IMR-90 (cell line): ENCODE results near the gene MYLK4. TPM values are rescaled to one million over a fixed set of nuclear protein-coding genes. Genes with fewer than 3 reads are reported as not detected.

Experiments
- ATAC-seq: fragments of 200-7000 bp; cut with Tn5 transposase; 2 replicates; pipeline ENCODE4 v1.9.1; 2020; ENCODE audit warnings: low read depth, mild to moderate bottlenecking, moderate library complexity
- BruUV-seq: library from RNA; stranded (reverse); fragments of 400-500 nt; replicated peaks from 2 replicates; lab custom pipeline; 2021; lab: Mats Ljungman, UMichigan
- CTCF ChIA-PET: fragments of 300-600 bp; formaldehyde crosslinking; extraction: SDS; loops from one replicate; lab custom pipeline; 2021; ENCODE audit warnings: antibody characterized with exemption; lab: Yijun Ruan, JAX
- POLR2A ChIA-PET: fragments of 300-600 bp; sonication (Branson Sonifier 250); formaldehyde crosslinking; loops from one replicate; lab custom pipeline; 2022; ENCODE audit warnings: antibody characterized with exemption; ENCODE audit not compliant: unreplicated experiment; lab: Charles Lee
- DNase-seq: peaks from one replicate; pipeline ENCODE4 v3.0.0; 2013
- H2AFZ ChIP-seq: replicated peaks from 2 replicates; pipeline ENCODE3; 2013; ENCODE audit warnings: low read length, mild to moderate bottlenecking; ENCODE audit not compliant: poor library complexity
- H2AK5ac ChIP-seq: 2 replicates; pipeline ENCODE4 v1.6.1; 2013; ENCODE audit warnings: low read depth, low read length, inconsistent platforms
- H2AK9ac ChIP-seq: replicated peaks from 2 replicates; pipeline ENCODE3; 2013; ENCODE audit warnings: mild to moderate bottlenecking, low read depth, low read length, moderate library complexity; ENCODE audit not compliant: poor library complexity
- H2BK120ac ChIP-seq: 2 replicates; pipeline ENCODE4 v1.6.1; 2013; ENCODE audit warnings: low read depth, low read length, inconsistent platforms
- H2BK15ac ChIP-seq: 3 replicates; pipeline ENCODE4 v1.6.1; 2013; ENCODE audit warnings: low read depth, low read length, inconsistent platforms
- H2BK20ac ChIP-seq: 2 replicates; pipeline ENCODE4 v1.6.1; 2013; ENCODE audit warnings: low read depth, mild to moderate bottlenecking, inconsistent platforms, low read length, moderate library complexity
- H2BK5ac ChIP-seq: 2 replicates; pipeline ENCODE4 v1.6.1; 2013; ENCODE audit warnings: mild to moderate bottlenecking, low read depth, low read length, inconsistent platforms; ENCODE audit not compliant: poor library complexity, severe bottlenecking
- H3K14ac ChIP-seq: replicated peaks from 2 replicates; pipeline ENCODE4 v1.6.1; 2013; ENCODE audit warnings: low read depth, low read length, inconsistent platforms
- H3K18ac ChIP-seq: 2 replicates; pipeline ENCODE4 v1.6.1; 2013; ENCODE audit warnings: low read depth, low read length, control low read depth
- H3K23ac ChIP-seq: 2 replicates; pipeline ENCODE4 v1.6.1; 2013; ENCODE audit warnings: low read depth, low read length, inconsistent platforms
- H3K27ac ChIP-seq: 2 replicates; pipeline ENCODE4 v1.5.1; 2013; ENCODE audit warnings: mild to moderate bottlenecking, control low read depth, low read length; ENCODE audit not compliant: insufficient read depth
- H3K27me3 ChIP-seq: 2 replicates; pipeline ENCODE4 v1.6.1; 2013; ENCODE audit warnings: low read length; ENCODE audit not compliant: control insufficient read depth, insufficient read depth
- H3K36me3 ChIP-seq: 2 replicates; pipeline ENCODE4 v1.6.1; 2013; ENCODE audit warnings: low read length, mixed read lengths; ENCODE audit not compliant: control insufficient read depth, insufficient read depth
- H3K4ac ChIP-seq: 2 replicates; pipeline ENCODE4 v1.6.1; 2013; ENCODE audit warnings: low read depth, low read length, inconsistent platforms
- H3K4me1 ChIP-seq: 2 replicates; pipeline ENCODE4 v1.6.1; 2013; ENCODE audit warnings: low read length, mixed read lengths; ENCODE audit not compliant: control insufficient read depth, insufficient read depth
- H3K4me2 ChIP-seq: 2 replicates; pipeline ENCODE4 v1.6.1; 2013; ENCODE audit warnings: low read depth, mild to moderate bottlenecking, control low read depth, low read length, moderate library complexity
- H3K4me3 ChIP-seq: 2 replicates; pipeline ENCODE4 v1.5.1; 2013; ENCODE audit warnings: low read depth, mild to moderate bottlenecking, control low read depth, low read length, moderate library complexity; ENCODE audit not compliant: insufficient read depth
- H3K56ac ChIP-seq: 2 replicates; pipeline ENCODE4 v1.6.1; 2013; ENCODE audit warnings: low read length, inconsistent platforms; ENCODE audit not compliant: insufficient read depth; ENCODE audit errors: extremely low read depth
- H3K79me1 ChIP-seq, 2 experiments: 2 replicates each; pipeline ENCODE4 v1.6.1; 2013; ENCODE audit warnings: low read length in 2 of 2, inconsistent platforms in 1 of 2, low read depth in 1 of 2
- H3K9ac ChIP-seq: 2 replicates; pipeline ENCODE4 v1.6.1; 2013; ENCODE audit warnings: low read depth, low read length, control low read depth
- H3K9me1 ChIP-seq: 2 replicates; pipeline ENCODE4 v1.6.1; 2013; ENCODE audit warnings: low read length, inconsistent platforms; ENCODE audit not compliant: insufficient read depth
- H3K9me3 ChIP-seq: 2 replicates; pipeline ENCODE4 v1.6.1; 2013; ENCODE audit warnings: low read length; ENCODE audit not compliant: control insufficient read depth, insufficient read depth
- H4K20me1 ChIP-seq: 2 replicates; pipeline ENCODE4 v1.6.1; 2013; ENCODE audit warnings: low read length, inconsistent platforms; ENCODE audit not compliant: insufficient read depth
- H4K5ac ChIP-seq: 2 replicates; pipeline ENCODE4 v1.6.1; 2013; ENCODE audit warnings: mild to moderate bottlenecking, low read depth, low read length, control low read depth
- H4K8ac ChIP-seq, 2 experiments: 2 replicates each; pipeline ENCODE4 v1.6.1; 2013; ENCODE audit warnings: low read depth in 2 of 2, low read length in 2 of 2, control low read depth in 1 of 2, inconsistent platforms in 1 of 2
- H4K91ac ChIP-seq: 2 replicates; pipeline ENCODE4 v1.6.1; 2013; ENCODE audit warnings: low read depth, low read length, inconsistent platforms; ENCODE audit not compliant: insufficient read depth
- BHLHE40 ChIP-seq: fragments of 150-350 bp; IDR thresholded peaks from 2 replicates; pipeline ENCODE4 v1.6.1; 2016; ENCODE audit warnings: mild to moderate bottlenecking, low read depth, low read length
- CHD1 ChIP-seq: IDR thresholded peaks from 2 replicates; pipeline ENCODE4 v1.6.1; 2012; ENCODE audit warnings: low read depth, low read length, improper control_type of control experiment
- CTCF ChIP-seq: conservative IDR thresholded peaks from 2 replicates; pipeline ENCODE4 v1.5.1; 2012; ENCODE audit warnings: mild to moderate bottlenecking, low read depth, low read length, improper control_type of control experiment
- FOS ChIP-seq: fragments of 150-350 bp; IDR thresholded peaks from 2 replicates; pipeline ENCODE4 v1.6.1; 2016; ENCODE audit warnings: low read depth, low read length
- MAZ ChIP-seq: IDR thresholded peaks from 2 replicates; pipeline ENCODE4 v1.6.1; 2012; ENCODE audit warnings: low read depth, mild to moderate bottlenecking, low read length, improper control_type of control experiment, moderate library complexity, borderline replicate concordance
- NFE2L2 ChIP-seq: fragments of 150-350 bp; IDR thresholded peaks from 2 replicates; pipeline ENCODE4 v1.6.1; 2016; ENCODE audit warnings: low read depth, mild to moderate bottlenecking, low read length
- POLR2A ChIP-seq: IDR thresholded peaks from 2 replicates; pipeline ENCODE4 v1.6.1; 2012; ENCODE audit warnings: mild to moderate bottlenecking, low read depth, low read length
- RFX5 ChIP-seq: IDR thresholded peaks from 2 replicates; pipeline ENCODE4 v1.8.0; 2012; ENCODE audit warnings: low read depth, mild to moderate bottlenecking, low read length, moderate library complexity
- SMC3 ChIP-seq: fragments of 150-350 bp; IDR thresholded peaks from 2 replicates; pipeline ENCODE4 v1.6.1; 2016; ENCODE audit warnings: low read depth, mild to moderate bottlenecking, antibody characterized with exemption, low read length, moderate library complexity
- USF2 ChIP-seq: fragments of 150-350 bp; IDR thresholded peaks from 2 replicates; pipeline ENCODE4 v1.6.1; 2017; ENCODE audit warnings: mild to moderate bottlenecking, antibody characterized with exemption, low read length, low read depth
- WGBS, 2 experiments: methylation state at CpG; one replicate each; pipeline versions ENCODE4 v1.1.5 to v1.1.7; 2013; ENCODE audit warnings: missing lambda C conversion rate in 2 of 2; ENCODE audit not compliant: insufficient read length in 1 of 2; ENCODE audit errors: extremely low coverage in 2 of 2; 5-methylcytosine and 5-hydroxymethylcytosine counted together
- dilution Hi-C: fragments of 300-500 bp; cut with HindIII; formaldehyde crosslinking; loops from one replicate; pipeline ENCODE4 v1.14.3; 2018; ENCODE audit warnings: low sequenced_read_pairs; ENCODE audit not compliant: unreplicated experiment
- in situ Hi-C: fragments of 300-500 bp; cut with MboI; formaldehyde crosslinking; loops from 3 replicates; pipeline ENCODE4 v1.14.3; 2019; ENCODE audit warnings: low sequenced_read_pairs, inconsistent platforms, mixed read lengths
- intact Hi-C: fragments of 100-400 bp; cut with micrococcal nuclease; formaldehyde crosslinking; loops from 2 replicates; pipeline ENCODE4 v1.10.0; 2022
- polyA plus RNA-seq, 3 experiments: library from polyadenylated mRNA; depleted of rRNA; stranded (reverse); fragments of >200 nt; gene quantifications; 2 replicates each; pipeline ENCODE4 v1.2.3, GENCODE V29; 2012; ENCODE audit warnings: low replicate concordance in 1 of 3
- total RNA-seq: library from RNA; depleted of rRNA; stranded (reverse); fragments of >200 nt; gene quantifications from 2 replicates; pipeline ENCODE4 v1.2.3, GENCODE V29; 2012
- TF ChIP-seq, protein P1 (sequence below): fragments of 150-350 bp; IDR thresholded peaks from 2 replicates; pipeline ENCODE4 v1.6.1; 2016; ENCODE audit warnings: low read depth, mild to moderate bottlenecking, low read length, moderate library complexity, borderline replicate concordance

MYLK4 gene
- total and polyA plus RNA-seq, 2 of the 4 experiments (the other 2 are of a cell fraction): under 0.01 to 0.07 TPM

- Histone ChIP-seq H3K9ac (no peak overlapping the region), H3K56ac (no peak overlapping the region), H3K79me1 (no peaks in the 10 kb centered on the region), H3K27me3 (peaks cover 36% of the 10 kb centered on the region), H3K9me3 (no peaks in the 10 kb centered on the region), H3K4ac (no peak overlapping the region), H3K4me2 (no peak overlapping the region), H2AK9ac (no peak overlapping the region), H2AFZ (peak overlapping the region; percentile 36), H3K27ac (no peak overlapping the region), H3K36me3 (no peaks in the 10 kb centered on the region), H2BK20ac (no peak overlapping the region), H4K8ac (no peak overlapping the region), H3K23ac (no peak overlapping the region), H2BK5ac (no peak overlapping the region), H3K18ac (no peak overlapping the region), H3K14ac (no peak overlapping the region), H3K4me3 (no peak overlapping the region), H4K91ac (no peak overlapping the region), H3K4me1 (no peaks in the 10 kb centered on the region), H2AK5ac (no peak overlapping the region), H4K5ac (no peak overlapping the region), H2BK15ac (no peak overlapping the region), H4K20me1 (no peaks in the 10 kb centered on the region), H2BK120ac (no peak overlapping the region), H3K9me1 (0 out of 2 replicates have a peak, but pooled peaks cover 3% of the 10 kb centered on the region)
- ATAC-seq: no peak
- dilution Hi-C loops: no loop called here
- BruUV-seq: no TSS peak
- in situ Hi-C loops: loop anchor here (25.0 kb wide), 1 partner anchor 529 kb away; no protein-coding TSS in a partner anchor
- DNase-seq: no peak
- intact Hi-C loops: no loop called here
- TF ChIP-seq, protein P1, sequence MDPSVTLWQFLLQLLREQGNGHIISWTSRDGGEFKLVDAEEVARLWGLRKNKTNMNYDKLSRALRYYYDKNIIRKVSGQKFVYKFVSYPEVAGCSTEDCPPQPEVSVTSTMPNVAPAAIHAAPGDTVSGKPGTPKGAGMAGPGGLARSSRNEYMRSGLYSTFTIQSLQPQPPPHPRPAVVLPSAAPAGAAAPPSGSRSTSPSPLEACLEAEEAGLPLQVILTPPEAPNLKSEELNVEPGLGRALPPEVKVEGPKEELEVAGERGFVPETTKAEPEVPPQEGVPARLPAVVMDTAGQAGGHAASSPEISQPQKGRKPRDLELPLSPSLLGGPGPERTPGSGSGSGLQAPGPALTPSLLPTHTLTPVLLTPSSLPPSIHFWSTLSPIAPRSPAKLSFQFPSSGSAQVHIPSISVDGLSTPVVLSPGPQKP: no peak
- TF ChIP-seq USF2 (no peak), CTCF (no peak), MAZ (no peak), BHLHE40 (no peak), CHD1 (no peak), SMC3 (no peak), NFE2L2 (no peak), FOS (no peak), RFX5 (no peak), POLR2A (no peak)
- POLR2A ChIA-PET: no interaction called here
- WGBS, 2 experiments: 100% methylated on average over 1 of the region's 14 CpGs; no CpG with 5 or more reads in 1 of the 2 experiments
- CTCF ChIA-PET: no interaction called here
These were observed 109.5 kb downstream of the MYLK4 start for GRCh38 chr6:2641044-2641725.
